ENCODE data around the gene DTNB.

DTNB gene

DNA sequence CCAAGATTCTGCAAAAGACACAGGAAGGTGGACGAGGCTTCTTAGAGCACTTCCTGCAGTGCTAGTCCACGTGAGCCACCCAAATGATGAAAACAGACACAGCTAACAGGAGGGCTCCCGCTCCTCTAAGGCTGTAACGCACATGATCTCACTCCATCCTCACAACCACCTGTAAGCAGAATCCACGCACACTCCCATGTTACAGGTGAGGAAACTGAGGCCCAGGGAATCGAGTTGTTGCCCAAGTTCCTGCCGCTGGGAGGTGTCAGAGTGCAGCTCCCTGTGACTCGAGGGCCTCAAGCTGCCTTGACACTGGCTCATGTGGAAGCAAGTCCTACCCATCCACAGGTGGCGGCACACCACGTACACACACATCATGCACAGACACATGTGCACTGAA is 336.1 kb downstream of the DTNB start:
- no peak for DNase-seq

DNA sequence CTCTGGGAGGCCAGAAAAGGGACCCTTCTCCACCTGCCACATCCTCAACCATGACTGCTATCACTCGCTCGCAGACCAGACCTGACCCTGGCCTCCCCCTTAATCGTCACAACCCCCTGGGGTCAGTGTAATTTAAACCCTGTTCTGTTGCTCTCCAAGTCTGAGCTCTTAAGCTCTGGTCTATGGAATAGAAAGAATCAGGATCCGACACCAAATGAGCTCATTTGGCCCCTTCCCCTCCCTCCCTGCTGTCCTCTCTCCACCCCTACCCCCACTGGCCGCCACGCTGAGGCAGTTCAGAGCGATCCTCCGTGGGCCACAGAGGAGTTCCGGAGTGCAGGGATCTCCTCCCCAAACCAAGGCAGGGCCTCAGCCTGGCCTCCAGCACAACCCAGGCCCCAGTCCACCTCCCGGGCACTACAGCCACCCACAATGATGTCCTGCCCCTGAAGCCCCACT is 337.0 kb downstream of the DTNB start:
- no peak for DNase-seq

DNA sequence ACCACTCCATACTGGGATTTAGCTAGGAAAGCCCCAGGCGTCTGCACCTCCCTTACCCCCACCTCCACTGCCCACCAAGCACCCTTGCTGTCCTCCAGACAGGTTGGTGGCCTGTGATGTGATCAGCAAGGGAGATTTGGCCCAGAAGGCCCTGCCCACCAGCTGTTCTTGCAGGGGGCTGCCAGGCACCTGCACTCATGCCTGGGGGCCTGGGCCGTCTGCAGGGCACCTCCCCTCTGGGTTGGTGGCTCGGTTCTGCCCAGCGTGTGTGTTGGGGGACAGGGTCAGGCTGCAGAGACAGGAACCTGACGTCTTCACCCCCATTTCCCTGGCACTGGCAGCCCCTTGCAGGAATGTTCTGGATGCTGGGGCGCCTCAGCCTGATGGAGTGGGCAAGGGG is 337.4 kb downstream of the DTNB start:
- no peak for DNase-seq

DNA sequence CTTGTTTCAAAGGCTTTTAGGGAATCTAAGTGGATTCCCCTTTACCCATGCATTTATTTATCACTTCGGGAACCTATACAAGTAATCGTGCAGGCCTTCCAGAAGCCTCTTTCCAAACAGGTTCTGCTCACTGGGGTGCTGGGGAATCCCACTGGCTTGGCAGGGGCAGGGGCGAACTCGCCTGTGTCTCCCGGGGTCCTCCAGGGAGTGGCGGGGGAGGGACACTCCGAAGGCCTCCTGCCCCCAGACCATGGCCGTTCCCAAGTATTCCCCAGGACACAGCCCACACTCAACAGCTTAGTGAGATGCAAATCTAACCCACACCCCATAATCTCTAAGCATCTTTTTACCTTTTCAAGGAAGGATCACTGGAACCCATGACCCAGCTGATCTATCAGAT is 338.2 kb downstream of the DTNB start:
- DNase-seq: no peak

DNA sequence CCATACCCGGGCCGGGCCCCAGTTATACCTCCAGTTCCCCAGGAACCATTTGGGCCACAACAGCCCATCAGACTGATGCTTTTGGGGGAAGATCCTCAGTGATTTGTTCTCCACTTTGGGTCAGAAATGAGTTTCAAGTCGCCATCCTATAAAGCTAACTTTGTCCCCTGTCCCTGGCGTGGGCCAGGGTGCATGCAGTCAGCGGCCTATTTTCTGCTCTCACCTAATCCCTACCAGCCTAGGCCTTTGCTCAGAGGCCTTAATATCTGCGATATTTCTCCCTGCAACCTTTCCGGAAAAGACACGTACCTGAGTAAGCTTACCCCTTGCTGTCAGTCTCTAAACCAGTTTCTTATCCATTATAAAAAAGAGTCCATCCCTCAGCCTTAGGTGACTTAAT is 338.9 kb downstream of the DTNB start:
- DNase-seq: no peak

DNA sequence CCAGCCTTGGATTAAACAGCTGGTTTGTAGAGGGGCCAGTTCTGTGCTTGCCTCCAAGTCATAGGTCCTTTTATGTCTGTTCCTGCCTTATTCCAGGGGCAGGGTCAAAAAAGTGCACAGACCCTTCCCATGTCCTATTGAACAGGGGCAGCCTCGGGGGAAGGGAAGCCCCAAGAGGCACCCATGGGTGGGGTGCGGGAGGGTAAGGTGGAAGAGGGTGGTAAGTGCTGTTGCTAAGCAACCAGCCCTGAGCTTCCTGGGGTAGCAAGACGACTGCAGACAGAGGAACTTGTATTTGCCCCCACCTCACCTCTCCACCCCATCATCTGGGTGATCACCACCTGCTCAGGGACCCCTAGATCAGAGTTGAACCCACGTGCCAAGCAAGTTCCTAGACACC is 339.4 kb downstream of the DTNB start:
- no peak for DNase-seq

DNA sequence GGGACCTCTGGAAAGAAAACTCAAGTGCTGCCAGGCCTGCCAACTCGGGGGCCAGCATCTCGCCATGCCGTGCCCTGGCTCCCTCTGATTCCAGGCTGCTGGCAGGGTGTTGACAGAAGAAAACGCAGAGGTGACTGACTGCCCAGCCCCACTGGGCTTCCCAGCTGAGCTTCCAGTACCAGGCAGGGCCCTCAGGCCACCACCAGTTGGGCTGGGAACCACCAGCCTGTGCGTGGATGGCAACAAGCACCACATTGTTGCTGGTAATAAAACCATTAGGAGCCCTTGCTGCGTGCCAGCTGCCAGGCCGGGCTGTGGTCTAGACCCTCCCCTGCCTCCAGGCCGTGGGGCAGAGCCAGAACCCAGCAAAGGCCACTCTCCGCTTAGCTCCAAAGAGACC is 340.8 kb downstream of the DTNB start:
- no peak for DNase-seq

DNA sequence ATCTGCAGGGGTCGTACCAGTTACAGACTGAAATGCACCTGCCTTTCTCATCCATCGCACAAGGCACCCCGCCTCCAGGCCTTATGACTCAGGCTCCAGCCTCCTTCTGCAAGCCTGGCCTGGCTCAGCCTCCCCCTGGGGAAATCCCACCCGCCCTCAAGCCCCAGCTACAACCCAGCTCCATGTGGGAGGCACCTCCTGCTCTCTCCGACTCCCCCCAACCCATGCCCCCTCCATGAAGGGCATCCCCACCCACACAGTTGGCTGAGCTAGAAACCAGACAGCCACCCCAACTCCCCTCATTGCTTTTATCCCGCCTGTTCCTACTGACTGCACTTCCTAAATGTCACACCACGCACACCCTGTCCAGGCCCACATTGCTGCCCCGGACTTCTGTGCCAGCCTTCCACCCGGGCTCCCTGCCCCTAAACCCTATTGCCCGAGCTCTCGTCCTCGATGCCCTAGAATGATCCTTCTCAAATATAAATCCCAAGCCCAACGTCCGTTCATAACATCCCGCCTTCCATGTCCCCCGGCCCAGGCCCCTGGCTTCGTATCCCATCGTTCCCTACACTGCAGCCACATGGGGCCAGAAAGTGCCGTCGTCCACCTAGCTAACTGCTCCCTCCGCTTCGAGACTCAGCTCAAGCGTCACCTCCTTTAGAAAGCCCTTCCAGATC is 341.6 kb downstream of the DTNB start:
- DNase-seq: no peak

DNA sequence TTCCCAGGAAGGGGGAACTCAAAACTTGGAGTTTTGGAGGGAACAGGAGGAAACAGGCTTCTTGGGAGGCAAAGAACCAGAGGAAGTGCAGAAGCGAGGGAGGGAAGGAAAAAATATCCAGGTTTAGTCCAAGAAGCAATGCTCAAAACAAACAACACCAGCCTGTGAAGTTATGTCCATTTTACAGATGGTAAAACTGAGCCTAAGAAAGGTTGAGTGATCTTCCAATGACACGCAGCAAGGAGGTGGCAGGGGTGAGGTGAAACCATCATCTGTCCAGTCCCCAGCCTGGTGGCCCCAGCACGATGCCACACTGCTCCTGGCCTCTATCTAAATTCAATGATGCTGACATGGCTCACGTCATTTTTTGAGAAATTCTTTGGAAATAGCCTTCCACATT is 342.4 kb downstream of the DTNB start:
- DNase-seq: no peak

DNA sequence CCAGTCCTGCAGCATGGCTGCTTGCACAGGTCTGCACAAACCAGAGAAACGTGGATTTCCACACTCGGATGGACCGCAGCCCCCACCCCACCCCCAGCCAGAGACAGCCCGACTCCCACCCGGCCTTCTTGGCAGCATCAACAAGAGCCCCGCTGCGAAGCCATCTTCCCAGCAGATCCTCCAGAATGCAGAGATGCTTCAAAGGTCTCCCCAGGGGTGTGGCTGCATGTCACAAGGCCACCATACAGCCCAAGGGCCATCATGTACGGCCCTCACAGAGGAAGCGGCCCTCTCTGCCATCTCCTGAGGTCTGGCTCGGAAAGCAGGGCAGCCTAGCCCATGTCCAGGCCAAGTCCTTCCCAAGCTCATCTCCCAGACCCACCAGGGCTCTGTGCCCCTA is 343.1 kb downstream of the DTNB start:
- DNase-seq: no peak

DNA sequence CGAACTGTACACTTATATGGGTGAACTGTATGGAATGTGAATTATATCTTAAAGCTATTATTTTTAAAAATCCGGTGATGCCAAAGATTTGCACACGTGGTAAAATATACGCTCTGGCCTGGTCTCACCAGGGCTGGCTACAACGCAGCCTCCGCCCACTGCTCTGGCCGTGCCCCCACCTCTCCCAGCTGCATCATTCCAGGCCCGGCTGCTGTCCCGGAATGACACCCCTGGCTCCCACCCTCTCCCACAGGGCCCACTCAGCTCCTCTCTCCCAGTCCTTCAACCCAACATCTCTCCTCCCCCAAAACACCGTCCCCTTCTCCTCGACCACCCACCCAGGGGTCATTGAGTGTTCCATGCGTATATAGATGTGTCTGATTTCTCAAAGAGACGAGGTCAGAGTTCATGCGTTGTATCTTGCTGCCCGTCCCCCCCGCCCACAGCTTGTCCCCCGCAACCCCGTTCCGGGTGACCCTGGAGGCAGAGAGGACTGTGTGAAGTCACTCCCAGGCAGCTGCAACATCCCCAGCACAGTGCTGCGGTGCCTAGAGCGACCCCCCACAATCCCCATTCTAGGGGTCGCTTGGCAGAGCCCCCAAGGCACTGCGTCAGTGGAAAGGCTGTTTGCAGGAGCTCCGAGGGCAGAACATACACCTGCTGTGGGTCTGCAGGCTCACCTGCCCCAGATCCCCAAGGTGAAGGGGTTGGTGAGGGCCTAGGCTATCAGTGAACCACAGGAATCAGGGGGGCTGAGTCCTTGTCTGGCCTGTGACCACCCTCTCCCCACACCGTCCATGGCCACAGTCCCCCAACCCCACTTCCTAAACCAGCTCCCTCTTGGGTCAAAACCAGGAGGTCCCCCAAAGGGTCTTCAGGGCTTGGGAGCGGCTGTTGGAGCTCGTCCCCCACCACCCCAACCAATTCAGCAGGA is 345.0 kb downstream of the DTNB start:
- DNase-seq: no peak
